ENCODE measurements around the gene FAM193A. TPM values are rescaled to one million over a fixed set of nuclear protein-coding genes. Genes with fewer than 3 reads are reported as not detected.

FAM193A gene
- total RNA-seq, 4 donors from 2014 or later = 17.1 to 51.2 (median 28.1) TPM

- intact Hi-C loops (cut with DNase I; ENCODE audit: low total_unique reads) = no loop called here
- no peaks in the 10 kb centered on the region for H3K27me3 ChIP-seq
- no peaks in the 10 kb centered on the region for H3K9me3 ChIP-seq
- no peak for DNase-seq
- no peaks in the 10 kb centered on the region for H3K36me3 ChIP-seq
- H3K4me1 ChIP-seq = no peaks in the 10 kb centered on the region
- H3K27ac ChIP-seq = no peak overlapping the region
- TF ChIP-seq CTCF (IDR thresholded peaks at IDR 0.05) = no peak
- TF ChIP-seq POLR2A (IDR thresholded peaks at IDR 0.05) = no peak
- H3K4me3 ChIP-seq = no peak overlapping the region
These were observed 209.1 kb downstream of the FAM193A start for GRCh38 chr4:2745516-2745915.

- TF ChIP-seq CTCF (IDR thresholded peaks at IDR 0.05) = no peak
- no peak for TF ChIP-seq POLR2A (IDR thresholded peaks at IDR 0.05)
- H3K9me3 ChIP-seq = no peaks in the 10 kb centered on the region
- DNase-seq = no peak
- no peaks in the 10 kb centered on the region for H3K27me3 ChIP-seq
- no peaks in the 10 kb centered on the region for H3K36me3 ChIP-seq
- intact Hi-C loops (cut with DNase I; ENCODE audit: low total_unique reads) = no loop called here
- no peak overlapping the region for H3K27ac ChIP-seq
- H3K4me1 ChIP-seq = no peaks in the 10 kb centered on the region
- no peak overlapping the region for H3K4me3 ChIP-seq
These were observed 209.7 kb downstream of the FAM193A start for GRCh38 chr4:2745981-2746806.

- TF ChIP-seq POLR2A (IDR thresholded peaks at IDR 0.05) (no peak), CTCF (IDR thresholded peaks at IDR 0.05) (no peak)
- no peaks in the 10 kb centered on the region for H3K27me3 ChIP-seq
- no peaks in the 10 kb centered on the region for H3K4me1 ChIP-seq
- H3K27ac ChIP-seq = no peak overlapping the region
- no peak for DNase-seq
- no peaks in the 10 kb centered on the region for H3K36me3 ChIP-seq
- intact Hi-C loops (cut with DNase I; ENCODE audit: low total_unique reads) = no loop called here
- no peaks in the 10 kb centered on the region for H3K9me3 ChIP-seq
- H3K4me3 ChIP-seq = no peak overlapping the region
These were observed 210.6 kb downstream of the FAM193A start for GRCh38 chr4:2746891-2747695.

GRCh38 chr4:2750719-2751605 lies 214.5 kb downstream of the FAM193A start:
- intact Hi-C loops (cut with DNase I; ENCODE audit: low total_unique reads) = no loop called here
- H3K4me3 ChIP-seq = no peak overlapping the region
- no peak overlapping the region for H3K27ac ChIP-seq
- H3K9me3 ChIP-seq = no peaks in the 10 kb centered on the region
- DNase-seq = no peak
- H3K4me1 ChIP-seq = no peaks in the 10 kb centered on the region
- no peaks in the 10 kb centered on the region for H3K27me3 ChIP-seq
- H3K36me3 ChIP-seq = no peaks in the 10 kb centered on the region
- TF ChIP-seq CTCF (IDR thresholded peaks at IDR 0.05) (no peak), POLR2A (IDR thresholded peaks at IDR 0.05) (no peak)
